ENCODE data around the gene NPEPL1.

- no peak for TF ChIP-seq EP300 (IDR thresholded peaks at IDR 0.05; ENCODE audit: borderline replicate concordance in 1 of 2, low read depth in 2 of 2, low read length in 2 of 2)
- no peak for TF ChIP-seq TCF12 (IDR thresholded peaks at IDR 0.05; ENCODE audit: low read depth, low read length)
- no peak for TF ChIP-seq ATF2 (IDR thresholded peaks at IDR 0.05; ENCODE audit: low read length)
- TF ChIP-seq GABPA (IDR thresholded peaks at IDR 0.05; ENCODE audit: borderline replicate concordance, insufficient read depth, low read length), result no peak
- no peak for TF ChIP-seq CTCF (IDR thresholded peaks at IDR 0.05; ENCODE audit: control extremely low read depth in 1 of 3, insufficient read depth in 1 of 3, low read depth in 1 of 3, low read length in 3 of 3)
- TF ChIP-seq SIN3A (conservative IDR thresholded peaks at IDR 0.05 in 1 of 2, IDR thresholded peaks at IDR 0.05 in 1 of 2; ENCODE audit: low read depth in 1 of 2, low read length in 2 of 2), result no peak
- no peak for TF ChIP-seq BRCA1 (IDR thresholded peaks at IDR 0.05; ENCODE audit: low read depth, low read length)
- TF ChIP-seq POLR2AphosphoS5 (IDR thresholded peaks at IDR 0.05; ENCODE audit: low read depth, low read length), result no peak
- no peak for TF ChIP-seq RBBP5 (IDR thresholded peaks at IDR 0.05; ENCODE audit: borderline replicate concordance, low read depth, low read length)
- no peak for TF ChIP-seq YY1 (IDR thresholded peaks at IDR 0.05; ENCODE audit: low read depth, low read length)
- no peak for TF ChIP-seq HDAC6 (IDR thresholded peaks at IDR 0.05; ENCODE audit: low read depth, low read length)
- no peak for TF ChIP-seq USF2 (IDR thresholded peaks at IDR 0.05; ENCODE audit: low read length)
- TF ChIP-seq SP2 (IDR thresholded peaks at IDR 0.05; ENCODE audit: low read length), result no peak
Observed at GRCh38 chr20:58647796-58648501, 44.7 kb upstream of the NPEPL1 start.

All from H1 (cell line).